ENCODE results near the gene UNC93B1. TPM values are rescaled to one million over a fixed set of nuclear protein-coding genes. Genes with fewer than 3 reads are reported as not detected.

UNC93B1 gene, protein sequence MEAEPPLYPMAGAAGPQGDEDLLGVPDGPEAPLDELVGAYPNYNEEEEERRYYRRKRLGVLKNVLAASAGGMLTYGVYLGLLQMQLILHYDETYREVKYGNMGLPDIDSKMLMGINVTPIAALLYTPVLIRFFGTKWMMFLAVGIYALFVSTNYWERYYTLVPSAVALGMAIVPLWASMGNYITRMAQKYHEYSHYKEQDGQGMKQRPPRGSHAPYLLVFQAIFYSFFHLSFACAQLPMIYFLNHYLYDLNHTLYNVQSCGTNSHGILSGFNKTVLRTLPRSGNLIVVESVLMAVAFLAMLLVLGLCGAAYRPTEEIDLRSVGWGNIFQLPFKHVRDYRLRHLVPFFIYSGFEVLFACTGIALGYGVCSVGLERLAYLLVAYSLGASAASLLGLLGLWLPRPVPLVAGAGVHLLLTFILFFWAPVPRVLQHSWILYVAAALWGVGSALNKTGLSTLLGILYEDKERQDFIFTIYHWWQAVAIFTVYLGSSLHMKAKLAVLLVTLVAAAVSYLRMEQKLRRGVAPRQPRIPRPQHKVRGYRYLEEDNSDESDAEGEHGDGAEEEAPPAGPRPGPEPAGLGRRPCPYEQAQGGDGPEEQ
- total RNA-seq (2022; extraction: Qiagen RNA extraction) = 60.9 to 80.8 TPM (median 78.9 TPM) in 5 replicates

DNA sequence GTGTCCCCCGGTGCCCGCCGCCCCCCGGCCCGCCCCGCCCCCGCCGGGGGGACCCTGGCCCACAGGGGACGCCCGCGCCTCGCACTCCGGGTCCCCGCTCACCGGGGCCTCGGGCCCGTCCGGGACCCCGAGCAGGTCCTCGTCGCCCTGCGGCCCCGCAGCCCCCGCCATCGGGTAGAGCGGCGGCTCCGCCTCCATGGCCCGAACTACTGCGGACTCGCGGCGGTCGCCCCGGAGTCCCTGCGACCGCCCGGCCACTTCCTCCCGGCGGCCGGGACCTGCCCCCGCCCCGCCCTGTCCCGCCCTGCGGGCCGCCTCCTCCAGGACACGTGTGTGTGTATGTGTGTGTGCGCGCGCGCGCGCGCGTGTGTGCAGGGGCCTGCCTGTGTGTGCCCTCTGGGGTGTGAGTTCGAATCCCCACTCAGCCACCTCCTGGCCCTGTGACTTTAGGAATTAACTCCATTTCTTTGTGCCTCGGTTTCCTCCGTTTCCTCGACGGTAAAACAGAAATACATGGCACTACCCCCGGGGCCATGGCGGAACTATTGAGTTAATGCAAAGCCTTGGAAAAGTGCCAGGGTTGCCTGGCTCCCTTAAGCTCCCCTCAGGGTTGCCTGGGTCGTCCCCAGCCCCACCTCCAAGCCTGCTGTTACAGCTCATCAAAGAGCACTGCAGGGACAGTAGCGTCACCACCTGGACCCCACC is at the start of gene UNC93B1:
Gene UNC93B1, minus strand, starts transcription at position 252 of the 705 bp plus-strand sequence. Its CDS starts 54 bp downstream, at position 198.

DNA sequence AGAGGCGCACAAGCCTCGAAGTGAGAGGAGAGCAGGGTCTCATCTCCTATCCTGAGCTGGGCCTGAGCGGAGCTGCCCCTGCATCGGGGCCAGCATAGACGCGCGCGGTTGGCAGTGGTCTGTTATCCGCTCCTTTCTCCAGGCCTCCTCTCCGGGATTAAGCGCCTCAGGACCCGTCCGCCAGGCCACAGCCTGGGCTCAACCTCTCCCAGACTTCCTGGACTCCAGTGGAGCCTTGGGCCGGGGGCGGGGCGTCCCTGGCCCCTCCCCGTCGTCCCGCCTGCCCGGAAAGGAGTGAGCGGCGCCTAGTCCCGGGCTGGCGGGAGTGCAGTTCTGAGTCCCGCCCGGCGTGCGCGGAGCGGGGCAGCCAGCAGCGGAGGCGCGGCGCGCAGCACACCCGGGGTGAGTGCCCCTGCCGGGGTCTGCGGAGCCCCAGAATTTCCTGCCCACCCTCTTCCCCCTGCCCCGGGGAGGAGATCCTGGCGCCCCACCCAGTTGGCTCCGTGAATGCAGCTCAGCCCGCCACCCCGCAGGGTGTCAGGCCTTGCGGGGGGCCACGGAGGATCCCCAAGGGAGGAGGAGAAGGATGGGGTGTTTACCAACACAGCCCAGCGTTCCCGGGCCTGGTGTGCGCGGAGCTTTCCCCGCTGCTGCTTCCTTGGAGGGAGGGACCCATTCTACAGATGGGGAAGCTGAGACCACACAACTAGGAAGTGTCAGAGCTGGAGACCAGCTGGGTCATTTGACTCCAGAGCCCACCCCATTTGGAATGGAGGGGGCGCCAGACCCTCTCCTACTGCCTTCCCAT is 35.0 kb upstream of the UNC93B1 start, which contains the start of gene TCIRG1:
Gene TCIRG1, plus strand, starts transcription at position 308 of the 808 bp plus-strand sequence. CDS start 2,247 bp downstream, outside the sequence.

DNA sequence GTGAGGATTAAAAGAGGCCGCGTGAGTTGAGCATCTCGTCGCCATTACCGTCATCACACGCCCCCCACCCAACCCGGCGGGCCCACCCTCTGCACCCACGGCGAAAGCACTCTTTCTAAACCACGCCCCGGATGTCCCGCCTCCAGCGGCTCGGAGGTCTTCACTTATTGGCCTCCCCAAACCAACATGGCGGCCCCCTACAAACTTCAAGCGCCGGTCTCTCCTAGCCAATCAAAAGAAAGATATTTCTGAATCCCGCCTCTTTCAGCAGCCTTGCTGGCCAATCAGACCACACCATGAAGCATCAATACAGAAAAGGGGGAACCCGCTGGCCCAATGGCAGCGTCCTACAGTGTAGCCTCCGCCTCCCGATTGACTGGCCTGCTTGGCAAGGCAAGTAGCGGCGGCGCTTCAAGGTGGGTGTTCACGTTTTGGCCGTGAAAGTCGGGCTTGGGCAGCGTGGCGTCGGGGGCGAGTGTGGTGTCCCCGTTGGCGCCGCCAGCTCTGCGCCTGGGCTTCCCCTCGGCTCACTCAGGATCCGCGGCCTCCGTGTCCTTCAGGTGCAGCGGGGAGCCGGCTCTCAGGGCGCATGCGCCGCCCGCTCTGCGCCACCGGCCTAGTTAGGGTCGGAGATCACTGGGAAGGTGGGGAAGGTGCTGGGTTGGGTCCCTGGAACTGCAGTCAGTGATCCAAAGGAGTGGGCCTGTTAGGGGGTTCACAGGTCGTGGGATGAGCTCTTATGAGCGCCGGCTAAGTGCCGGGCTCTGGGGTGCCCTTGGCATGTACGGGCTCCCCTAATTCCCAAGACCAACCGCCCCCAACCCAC is 26.6 kb upstream of the UNC93B1 start, which contains the start of gene NDUFS8:
Gene NDUFS8, plus strand, starts transcription at position 364 of the 826 bp plus-strand sequence. CDS start 1,471 bp downstream, outside the sequence.

DNA sequence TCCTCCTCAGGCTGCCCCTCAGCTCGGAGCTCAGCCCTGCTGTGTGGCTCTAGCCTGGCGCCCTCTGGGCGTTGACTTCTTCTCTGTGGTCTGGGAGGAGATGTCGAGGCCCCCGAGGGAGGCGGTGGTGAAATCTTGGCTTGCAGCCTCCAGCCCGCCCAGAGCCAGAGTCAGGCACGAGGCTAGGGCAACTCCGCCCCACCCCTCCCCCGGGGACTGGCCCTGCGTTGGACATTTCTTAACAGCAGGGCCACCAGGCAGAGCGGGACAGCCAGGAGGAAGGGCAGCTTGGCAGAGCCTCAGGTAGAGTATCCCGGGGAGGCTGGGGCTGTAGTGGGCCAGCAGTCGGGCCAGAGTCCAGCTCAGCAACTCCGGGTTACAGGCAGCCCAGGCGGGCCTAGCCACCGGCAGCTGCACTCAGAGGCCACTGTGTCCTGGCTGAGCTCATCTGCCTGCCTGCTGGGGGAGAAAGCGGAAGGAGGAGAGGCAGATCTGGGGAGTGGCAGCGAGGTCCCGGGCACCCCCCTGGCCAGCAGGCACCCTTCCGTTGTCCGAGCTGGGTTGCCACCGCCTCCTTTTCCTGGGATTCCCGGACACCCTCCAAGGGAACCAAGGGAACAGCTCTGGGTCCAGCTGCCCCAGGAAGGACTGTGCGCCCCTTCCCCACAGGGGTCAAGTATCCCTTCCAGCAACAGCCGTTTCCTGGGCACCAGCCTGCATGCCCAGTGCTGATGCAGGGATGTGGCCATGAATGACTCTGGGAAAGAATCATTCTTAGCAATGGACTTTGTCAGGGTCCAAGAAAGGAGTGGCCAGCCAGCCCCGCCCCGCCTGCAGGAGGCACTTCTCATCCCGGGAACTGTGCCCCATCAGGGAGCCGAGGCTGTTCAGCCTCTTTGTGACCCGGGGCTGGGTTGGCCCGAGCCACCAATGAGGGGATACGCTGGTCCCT is 6.5 kb upstream of the UNC93B1 start, which contains the start of gene ALDH3B1:
Gene ALDH3B1, plus strand, starts transcription at position 238 of the 952 bp plus-strand sequence. CDS start 4,971 bp downstream, outside the sequence.

Other genes starting within 250 kb of the UNC93B1 start
- 127 to 137 TPM (median 130 TPM) in 5 replicates for gene ALDH3B1, start 6.2 kb upstream of the UNC93B1 start, total RNA-seq (2022; extraction: Qiagen RNA extraction)
- gene NDUFS8, start 26.6 kb upstream of the UNC93B1 start, total RNA-seq (2022; extraction: Qiagen RNA extraction) = 260 to 390 TPM (median 377 TPM) in 5 replicates
- gene TCIRG1, start 34.9 kb upstream of the UNC93B1 start, total RNA-seq (2022; extraction: Qiagen RNA extraction) = 66.0 to 137 TPM (median 118 TPM) in 5 replicates
- 34.6 to 39.9 TPM (median 38.3 TPM) in 5 replicates for gene CHKA, start 117.3 kb upstream of the UNC93B1 start, total RNA-seq (2022; extraction: Qiagen RNA extraction)
- 20.4 to 26.8 TPM (median 20.5 TPM) in 5 replicates for gene KMT5B, start 209.2 kb upstream of the UNC93B1 start, total RNA-seq (2022; extraction: Qiagen RNA extraction)